GM19455 (cell line): ENCODE measurements around the gene PLPPR1.
"Not testable (repeated sequence)": the region's sequence is repeated elsewhere in the genome, so short reads cannot be mapped to it uniquely, and the experiment has no call there.

Experiments used
- ATAC-seq: cut with Tn5 transposase; IDR thresholded peaks from one replicate; pipeline ENCODE4 v1.9.1; 2021; ENCODE audit not compliant: unreplicated experiment

Gene PLPPR1

GRCh38 chr9:101274971-101275768 is 246.6 kb downstream of the PLPPR1 start:
- ATAC-seq, result no peak

GRCh38 chr9:101275769-101276250 is 247.3 kb downstream of the PLPPR1 start:
- no peak for ATAC-seq

GRCh38 chr9:101291043-101291442 is 262.5 kb downstream of the PLPPR1 start:
- ATAC-seq, result not testable (repeated sequence)

GRCh38 chr9:101299901-101300300 is 271.4 kb downstream of the PLPPR1 start:
- ATAC-seq, result no peak

GRCh38 chr9:101307051-101307450 is 278.5 kb downstream of the PLPPR1 start:
- no peak for ATAC-seq

GRCh38 chr9:101307524-101308213 is 279.1 kb downstream of the PLPPR1 start:
- ATAC-seq, result no peak

GRCh38 chr9:101309139-101309538 is 280.6 kb downstream of the PLPPR1 start:
- no peak for ATAC-seq

GRCh38 chr9:101311191-101311590 is 282.7 kb downstream of the PLPPR1 start:
- ATAC-seq, result no peak

- peak; percentile 83 for ATAC-seq
Observed at GRCh38 chr9:101311758-101312420, 283.4 kb downstream of the PLPPR1 start.

- no peak for ATAC-seq
Observed at GRCh38 chr9:101312661-101313060, 284.1 kb downstream of the PLPPR1 start.

GRCh38 chr9:101315112-101315450 is 286.6 kb downstream of the PLPPR1 start:
- ATAC-seq, result no peak

- ATAC-seq, result no peak
Observed at GRCh38 chr9:101317735-101318134, 289.2 kb downstream of the PLPPR1 start.

GRCh38 chr9:101323129-101323528 is 294.6 kb downstream of the PLPPR1 start:
- ATAC-seq, result no peak

- ATAC-seq, result no peak
Observed at GRCh38 chr9:101324245-101324804, 295.8 kb downstream of the PLPPR1 start.

- ATAC-seq, result no peak
Observed at GRCh38 chr9:101325053-101325452, 296.5 kb downstream of the PLPPR1 start.

- no peak for ATAC-seq
Observed at GRCh38 chr9:101326035-101326434, 297.5 kb downstream of the PLPPR1 start.

- no peak for ATAC-seq
Observed at GRCh38 chr9:101326501-101326900, 298.0 kb downstream of the PLPPR1 start.

GRCh38 chr9:101327422-101327909 is 298.9 kb downstream of the PLPPR1 start:
- not testable (repeated sequence) for ATAC-seq

GRCh38 chr9:101332362-101332761 is 303.8 kb downstream of the PLPPR1 start:
- no peak for ATAC-seq

- ATAC-seq, result no peak
Observed at GRCh38 chr9:101333490-101333889, 305.0 kb downstream of the PLPPR1 start.
